ENCODE data around the gene ODF2.
A peak's percentile ranks its signal among the peaks of the same experiment; 100 is the strongest.
"Not testable (repeated sequence)": the region's sequence is repeated elsewhere in the genome, so short reads cannot be mapped to it uniquely, and the experiment has no call there.

The ODF2 gene

GRCh38 chr9:128481561-128481960 is 25.8 kb downstream of the ODF2 start:
- CTCF ChIA-PET, result interaction anchor here (0.6 kb wide), 1 partner anchor 17 kb away, joined by 3 read pairs; no protein-coding TSS in a partner anchor
- DNase-seq, result no peak
- no peaks in the 10 kb centered on the region for H3K4me1 Mint-ChIP-seq
- peaks cover 48% of the 10 kb centered on the region for H3K36me3 Mint-ChIP-seq
- no peaks in the 10 kb centered on the region for H3K9me3 Mint-ChIP-seq
- no peak overlapping the region for H3K27ac Mint-ChIP-seq
- H3K27me3 Mint-ChIP-seq, result no peaks in the 10 kb centered on the region
- no peak overlapping the region for H3K4me3 Mint-ChIP-seq

DNA sequence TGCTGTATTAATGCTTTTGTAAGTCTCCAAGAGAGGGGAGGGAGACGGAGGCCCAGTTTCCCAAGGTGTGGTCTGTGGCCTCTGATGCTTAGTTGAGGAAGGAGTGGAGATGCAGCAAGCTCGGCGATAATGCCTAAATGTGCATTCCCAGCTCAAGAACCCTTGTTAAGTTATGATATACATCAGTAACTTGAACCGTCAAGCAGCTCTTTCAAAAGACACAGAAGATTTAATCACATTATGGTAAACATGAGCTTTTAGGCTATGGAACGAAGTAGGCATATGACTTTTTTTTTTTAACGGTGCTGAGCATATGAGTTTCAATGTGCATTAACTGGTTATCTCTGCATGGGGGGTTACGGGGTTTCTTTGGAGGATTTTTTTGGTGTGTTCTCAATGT is 26.4 kb downstream of the ODF2 start:
- Mint-ChIP-seq H3K27ac (no peak overlapping the region), H3K4me1 (no peaks in the 10 kb centered on the region), H3K36me3 (peaks cover 54% of the 10 kb centered on the region), H3K4me3 (no peak overlapping the region), H3K9me3 (no peaks in the 10 kb centered on the region), H3K27me3 (no peaks in the 10 kb centered on the region)
- DNase-seq, result no peak
- CTCF ChIA-PET, result interaction anchor here (0.6 kb wide), 1 partner anchor 18 kb away, joined by 3 read pairs; no protein-coding TSS in a partner anchor

DNA sequence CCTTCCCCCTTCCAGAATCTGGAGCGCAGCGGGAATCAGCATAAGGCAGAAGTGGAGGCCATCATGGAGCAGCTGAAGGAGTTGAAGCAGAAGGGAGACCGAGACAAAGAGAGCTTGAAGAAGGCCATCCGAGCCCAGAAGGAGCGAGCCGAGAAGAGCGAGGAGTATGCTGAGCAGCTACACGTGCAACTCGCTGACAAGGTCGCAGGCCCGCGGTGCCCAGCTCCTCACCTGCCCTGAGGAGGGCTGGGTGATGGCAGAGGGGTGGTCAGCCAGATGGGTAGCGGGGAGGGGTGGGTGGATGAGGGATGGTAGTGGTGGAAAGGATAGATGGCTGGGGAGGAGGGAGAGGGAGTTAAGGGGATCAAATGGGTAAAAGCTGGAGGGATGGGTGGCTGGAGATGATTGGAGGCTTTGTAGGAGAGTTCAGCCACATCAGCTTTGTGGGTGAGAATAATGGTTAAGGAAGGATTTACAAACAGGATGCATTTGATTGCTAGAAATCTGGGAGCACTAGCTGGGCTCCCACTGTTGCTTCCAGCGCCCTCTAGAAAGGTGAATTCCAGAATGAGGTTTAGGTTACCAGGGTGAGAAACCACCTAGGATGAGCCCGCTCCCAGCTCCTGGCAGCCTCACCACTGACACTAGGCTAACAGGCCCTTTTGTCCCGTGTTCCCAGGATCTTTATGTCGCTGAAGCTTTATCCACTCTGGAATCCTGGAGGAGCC is 29.0 kb downstream of the ODF2 start:
- Mint-ChIP-seq H3K4me1 (no peaks in the 10 kb centered on the region), H3K4me3 (no peak overlapping the region), H3K27ac (no peak overlapping the region), H3K27me3 (no peaks in the 10 kb centered on the region), H3K36me3 (peaks cover 49% of the 10 kb centered on the region), H3K9me3 (no peaks in the 10 kb centered on the region)
- CTCF ChIA-PET, result interaction anchor here (0.7 kb wide), 1 partner anchor 190 kb away, joined by 3 read pairs; no protein-coding TSS in a partner anchor
- DNase-seq, result no peak

DNA sequence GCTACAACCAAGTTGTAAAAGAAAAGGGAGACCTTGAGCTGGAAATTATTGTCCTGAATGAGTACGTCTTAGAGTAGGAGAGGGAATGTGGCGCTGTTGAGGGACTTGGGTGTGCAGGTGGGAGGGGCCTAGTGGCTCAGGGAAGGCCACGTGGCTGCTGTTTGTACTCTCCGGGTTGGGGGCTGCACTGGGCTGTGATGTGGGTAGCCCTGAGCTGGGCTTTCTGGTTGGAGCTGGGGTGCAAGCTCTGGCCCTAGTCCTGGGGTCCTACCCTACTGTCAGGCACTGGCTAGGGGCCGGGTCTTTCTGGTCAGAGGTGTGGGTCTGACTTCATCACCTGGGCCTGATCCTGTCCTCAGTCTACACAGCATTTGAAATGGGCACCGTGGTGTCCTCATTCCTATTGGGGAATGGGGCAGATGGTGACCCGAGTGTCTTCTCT is 29.6 kb downstream of the ODF2 start:
- no peak for DNase-seq
- CTCF ChIA-PET, result interaction anchor here (0.7 kb wide), 1 partner anchor 190 kb away, joined by 3 read pairs; no protein-coding TSS in a partner anchor
- H3K4me3 Mint-ChIP-seq, result no peak overlapping the region
- no peak overlapping the region for H3K27ac Mint-ChIP-seq
- H3K4me1 Mint-ChIP-seq, result no peaks in the 10 kb centered on the region
- no peaks in the 10 kb centered on the region for H3K27me3 Mint-ChIP-seq
- no peaks in the 10 kb centered on the region for H3K9me3 Mint-ChIP-seq
- peaks cover 50% of the 10 kb centered on the region for H3K36me3 Mint-ChIP-seq

DNA sequence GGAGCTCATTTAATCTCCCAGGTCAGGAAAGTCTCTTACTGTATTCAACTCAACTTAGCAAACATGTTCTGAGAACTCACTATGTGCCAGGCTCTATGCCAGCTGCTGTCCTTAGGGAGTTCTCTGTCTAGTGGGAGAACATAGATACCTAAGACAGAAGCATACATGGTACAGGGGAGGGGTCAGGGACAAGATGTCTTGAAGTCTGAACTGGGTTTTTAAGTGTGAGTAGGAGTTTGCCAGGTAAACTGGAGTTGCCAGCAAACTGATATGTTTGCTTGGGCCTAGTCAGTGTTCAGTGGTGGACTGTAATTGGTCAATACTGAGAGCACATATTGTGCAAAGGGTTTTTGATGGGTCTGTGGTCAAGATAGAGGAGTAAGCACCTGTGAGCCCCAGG is 30.4 kb downstream of the ODF2 start:
- no peak overlapping the region for H3K4me3 Mint-ChIP-seq
- no peak overlapping the region for H3K27ac Mint-ChIP-seq
- H3K27me3 Mint-ChIP-seq, result no peaks in the 10 kb centered on the region
- CTCF ChIA-PET, result no interaction called here
- H3K36me3 Mint-ChIP-seq, result peaks cover 52% of the 10 kb centered on the region
- no peaks in the 10 kb centered on the region for H3K9me3 Mint-ChIP-seq
- no peaks in the 10 kb centered on the region for H3K4me1 Mint-ChIP-seq
- DNase-seq, result no peak

- Mint-ChIP-seq H3K27me3 (no peaks in the 10 kb centered on the region), H3K27ac (no peak overlapping the region), H3K4me1 (peaks cover 2% of the 10 kb centered on the region), H3K4me3 (no peak overlapping the region), H3K36me3 (peaks cover 37% of the 10 kb centered on the region), H3K9me3 (no peaks in the 10 kb centered on the region)
- CTCF ChIA-PET, result no interaction called here
- DNase-seq, result no peak
These were observed 37.6 kb downstream of the ODF2 start for GRCh38 chr9:128493424-128493823.

DNA sequence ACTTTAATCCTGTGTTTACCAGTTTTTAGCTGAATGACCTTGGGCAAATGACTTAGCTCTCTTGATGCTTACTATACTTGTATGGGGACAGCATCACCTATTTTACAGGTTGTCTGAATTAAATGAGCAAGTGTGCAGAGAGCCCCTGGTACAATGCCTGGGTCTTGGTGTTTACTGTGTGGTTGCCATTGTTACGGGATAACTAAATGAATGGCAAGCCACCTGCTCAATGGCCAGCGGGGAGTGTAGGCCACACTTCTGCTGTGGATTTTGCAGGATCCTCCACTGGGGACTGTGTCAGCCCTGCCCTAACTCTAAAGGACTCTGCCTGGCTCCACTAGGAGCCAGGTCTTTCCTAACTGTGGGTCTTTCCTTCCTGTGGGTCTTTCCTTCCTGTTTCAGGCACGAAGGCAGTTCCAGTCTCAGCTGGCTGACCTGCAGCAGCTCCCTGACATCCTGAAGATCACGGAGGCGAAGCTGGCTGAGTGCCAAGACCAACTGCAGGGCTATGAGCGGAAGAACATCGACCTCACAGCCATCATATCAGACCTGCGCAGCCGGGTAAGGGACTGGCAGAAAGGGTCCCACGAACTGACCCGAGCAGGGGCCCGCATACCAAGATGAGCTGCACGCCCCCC is 38.4 kb downstream of the ODF2 start:
- H3K4me3 Mint-ChIP-seq, result no peak overlapping the region
- no peaks in the 10 kb centered on the region for H3K27me3 Mint-ChIP-seq
- no peak overlapping the region for H3K27ac Mint-ChIP-seq
- H3K36me3 Mint-ChIP-seq, result peaks cover 38% of the 10 kb centered on the region
- CTCF ChIA-PET, result interaction anchor here (1.0 kb wide), 1 partner anchor 56 kb away, joined by 4 read pairs; no protein-coding TSS in a partner anchor
- H3K4me1 Mint-ChIP-seq, result peaks cover 2% of the 10 kb centered on the region
- DNase-seq, result no peak
- no peaks in the 10 kb centered on the region for H3K9me3 Mint-ChIP-seq

- CTCF ChIA-PET, result interaction anchor here (1.0 kb wide), 1 partner anchor 56 kb away, joined by 4 read pairs; no protein-coding TSS in a partner anchor
- no peaks in the 10 kb centered on the region for H3K9me3 Mint-ChIP-seq
- peaks cover 37% of the 10 kb centered on the region for H3K36me3 Mint-ChIP-seq
- no peak overlapping the region for H3K4me3 Mint-ChIP-seq
- peak overlapping the region; percentile 68 for H3K27ac Mint-ChIP-seq
- H3K4me1 Mint-ChIP-seq, result peaks cover 2% of the 10 kb centered on the region
- no peaks in the 10 kb centered on the region for H3K27me3 Mint-ChIP-seq
- no peak for DNase-seq
These were observed 38.9 kb downstream of the ODF2 start for GRCh38 chr9:128494746-128495129.

DNA sequence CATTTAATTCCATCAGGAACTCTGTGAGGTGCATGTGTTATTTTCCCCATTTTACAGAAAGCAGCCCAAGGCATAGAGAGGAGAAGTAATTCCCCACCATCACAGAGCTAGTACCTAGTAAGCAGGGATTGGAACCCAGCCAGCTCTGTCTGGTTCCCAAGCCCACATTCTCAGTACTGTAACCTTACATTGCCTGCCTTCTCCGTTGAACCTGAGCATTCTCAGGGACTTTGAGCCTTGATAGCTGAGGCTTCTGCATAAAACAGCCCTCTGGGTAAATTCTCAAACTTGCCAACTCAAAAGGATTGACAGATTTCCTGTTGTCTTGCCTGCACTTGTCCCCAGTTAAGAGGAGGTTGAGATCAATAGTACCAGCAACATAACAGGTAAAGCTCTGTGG is 39.5 kb downstream of the ODF2 start:
- DNase-seq, result no peak
- Mint-ChIP-seq H3K4me1 (peaks cover 2% of the 10 kb centered on the region), H3K27ac (peak overlapping the region; percentile 69), H3K4me3 (no peak overlapping the region), H3K9me3 (no peaks in the 10 kb centered on the region), H3K27me3 (no peaks in the 10 kb centered on the region), H3K36me3 (peaks cover 40% of the 10 kb centered on the region)
- CTCF ChIA-PET, result interaction anchor here (0.6 to 1.0 kb wide), 3 partner anchors 13 to 304 kb away, joined by 3 to 4 read pairs (median 3); no protein-coding TSS in a partner anchor

GRCh38 chr9:128495804-128496417 is 40.1 kb downstream of the ODF2 start:
- CTCF ChIA-PET, result interaction anchor here (0.6 to 1.0 kb wide), 2 partner anchors 12 to 305 kb away, joined by 3 read pairs; no protein-coding TSS in a partner anchor
- DNase-seq, result no peak
- no peaks in the 10 kb centered on the region for H3K9me3 Mint-ChIP-seq
- H3K27me3 Mint-ChIP-seq, result no peaks in the 10 kb centered on the region
- no peak overlapping the region for H3K4me3 Mint-ChIP-seq
- peaks cover 2% of the 10 kb centered on the region for H3K4me1 Mint-ChIP-seq
- peaks cover 44% of the 10 kb centered on the region for H3K36me3 Mint-ChIP-seq
- H3K27ac Mint-ChIP-seq, result peak overlapping the region; percentile 69

GRCh38 chr9:128497824-128498610 is 42.2 kb downstream of the ODF2 start:
- H3K36me3 Mint-ChIP-seq, result peaks cover 41% of the 10 kb centered on the region
- H3K4me1 Mint-ChIP-seq, result peaks cover 2% of the 10 kb centered on the region
- CTCF ChIA-PET, result no interaction called here
- no peak for DNase-seq
- H3K27me3 Mint-ChIP-seq, result no peaks in the 10 kb centered on the region
- no peak overlapping the region for H3K4me3 Mint-ChIP-seq
- no peak overlapping the region for H3K27ac Mint-ChIP-seq
- no peaks in the 10 kb centered on the region for H3K9me3 Mint-ChIP-seq

- no peaks in the 10 kb centered on the region for H3K9me3 Mint-ChIP-seq
- DNase-seq, result no peak
- H3K27me3 Mint-ChIP-seq, result no peaks in the 10 kb centered on the region
- CTCF ChIA-PET, result no interaction called here
- no peak overlapping the region for H3K4me3 Mint-ChIP-seq
- H3K4me1 Mint-ChIP-seq, result peaks cover 10% of the 10 kb centered on the region
- no peak overlapping the region for H3K27ac Mint-ChIP-seq
- peaks cover 44% of the 10 kb centered on the region for H3K36me3 Mint-ChIP-seq
These were observed 43.1 kb downstream of the ODF2 start for GRCh38 chr9:128498911-128499310.

- Mint-ChIP-seq H3K27me3 (no peaks in the 10 kb centered on the region), H3K4me1 (peaks cover 9% of the 10 kb centered on the region), H3K36me3 (peaks cover 40% of the 10 kb centered on the region), H3K4me3 (no peak overlapping the region), H3K27ac (no peak overlapping the region), H3K9me3 (no peaks in the 10 kb centered on the region)
- DNase-seq, result no peak
- CTCF ChIA-PET, result no interaction called here
These were observed 44.1 kb downstream of the ODF2 start for GRCh38 chr9:128499920-128500319.

DNA sequence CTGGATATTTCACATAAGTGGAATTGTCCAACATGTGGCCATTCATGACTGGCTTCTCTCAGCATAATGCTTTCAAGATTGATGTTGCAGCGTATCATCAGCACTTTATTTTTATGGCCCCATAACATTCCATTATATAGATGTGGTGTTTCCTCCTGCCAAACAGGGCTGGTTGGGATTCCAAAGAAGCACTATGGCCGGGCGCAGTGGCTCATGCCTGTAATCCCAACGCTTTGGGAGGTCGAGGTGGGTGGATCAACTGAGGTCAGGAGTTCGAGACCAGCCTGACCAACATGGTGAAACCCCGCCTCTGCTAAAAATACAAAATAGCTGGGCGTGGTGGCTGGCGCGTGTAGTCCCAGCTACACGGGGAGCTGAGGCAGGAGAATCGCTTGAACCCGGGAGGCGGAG is 47.6 kb downstream of the ODF2 start:
- H3K4me3 Mint-ChIP-seq, result peak overlapping the region; percentile 100
- peaks cover 26% of the 10 kb centered on the region for H3K36me3 Mint-ChIP-seq
- CTCF ChIA-PET, H3K9me3 Mint-ChIP-seq, H3K27me3 Mint-ChIP-seq, DNase-seq: not testable (repeated sequence)
- H3K4me1 Mint-ChIP-seq, result peaks cover 26% of the 10 kb centered on the region
- H3K27ac Mint-ChIP-seq, result peak overlapping the region; percentile 98

Data from activated naive CD4-positive, alpha-beta T cell treated with anti-CD3 and anti-CD28 coated beads, Interleukin-2, amount 10 ng/mL, durations not matched to agents 7 days and 5 days (primary cell).